HG03460 (cell line): ENCODE results near the gene DDX41.

Experiments
- ATAC-seq: cut with Tn5 transposase; IDR thresholded peaks from one replicate; pipeline ENCODE4 v1.9.1; 2021; ENCODE audit not compliant: unreplicated experiment

The DDX41 gene

DNA sequence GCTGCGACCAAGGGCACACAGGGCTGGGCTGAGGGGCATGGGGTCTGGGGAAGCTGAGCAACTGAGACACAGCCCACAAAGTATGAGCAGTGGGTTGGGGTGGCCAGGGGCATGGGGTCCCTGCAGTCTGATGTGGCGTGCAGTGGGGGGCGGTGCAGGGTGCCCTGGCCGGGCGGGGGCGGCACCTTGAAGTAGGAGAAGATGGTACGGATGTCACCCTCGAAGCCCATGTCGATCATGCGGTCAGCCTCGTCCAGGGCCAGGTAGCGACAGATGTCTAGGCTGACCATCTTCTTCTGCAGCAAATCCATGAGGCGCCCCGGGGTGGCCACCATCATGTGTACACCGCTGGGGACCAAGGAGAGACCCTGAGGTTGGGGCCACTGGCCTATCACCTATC, 3.3 kb downstream of the DDX41 start:
- ATAC-seq, result no peak

DNA sequence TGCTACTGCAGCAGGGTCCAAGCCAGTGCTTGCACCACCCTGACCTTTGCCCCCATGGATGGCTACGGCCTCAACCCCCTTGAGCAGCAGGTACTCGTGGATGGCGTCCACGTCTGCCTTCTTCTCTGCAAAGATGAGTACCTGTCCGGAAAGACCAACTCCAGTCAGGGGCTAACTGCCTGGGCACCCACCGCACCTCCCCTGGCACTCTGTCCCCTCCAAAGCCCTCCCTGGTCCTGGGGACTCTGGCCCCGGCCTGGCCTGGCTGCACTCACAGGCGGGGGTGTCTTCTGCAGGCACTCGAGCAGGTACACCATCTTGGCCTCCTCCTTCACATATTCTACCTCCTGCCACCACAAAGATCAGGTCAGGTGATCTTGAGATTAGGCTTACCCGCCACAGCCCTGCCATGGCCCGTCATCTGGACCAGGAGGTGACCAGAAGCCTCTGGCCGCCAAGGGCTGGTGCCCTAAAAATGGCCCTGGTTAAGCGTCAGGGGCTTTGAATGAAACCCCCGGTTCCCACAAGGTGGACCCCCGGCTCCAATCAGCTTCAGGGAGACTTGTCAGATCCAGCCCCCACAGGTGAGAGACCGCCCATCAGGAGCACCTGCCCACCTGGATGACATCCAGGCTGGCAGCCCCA, 3.9 kb downstream of the DDX41 start:
- no peak for ATAC-seq

DNA sequence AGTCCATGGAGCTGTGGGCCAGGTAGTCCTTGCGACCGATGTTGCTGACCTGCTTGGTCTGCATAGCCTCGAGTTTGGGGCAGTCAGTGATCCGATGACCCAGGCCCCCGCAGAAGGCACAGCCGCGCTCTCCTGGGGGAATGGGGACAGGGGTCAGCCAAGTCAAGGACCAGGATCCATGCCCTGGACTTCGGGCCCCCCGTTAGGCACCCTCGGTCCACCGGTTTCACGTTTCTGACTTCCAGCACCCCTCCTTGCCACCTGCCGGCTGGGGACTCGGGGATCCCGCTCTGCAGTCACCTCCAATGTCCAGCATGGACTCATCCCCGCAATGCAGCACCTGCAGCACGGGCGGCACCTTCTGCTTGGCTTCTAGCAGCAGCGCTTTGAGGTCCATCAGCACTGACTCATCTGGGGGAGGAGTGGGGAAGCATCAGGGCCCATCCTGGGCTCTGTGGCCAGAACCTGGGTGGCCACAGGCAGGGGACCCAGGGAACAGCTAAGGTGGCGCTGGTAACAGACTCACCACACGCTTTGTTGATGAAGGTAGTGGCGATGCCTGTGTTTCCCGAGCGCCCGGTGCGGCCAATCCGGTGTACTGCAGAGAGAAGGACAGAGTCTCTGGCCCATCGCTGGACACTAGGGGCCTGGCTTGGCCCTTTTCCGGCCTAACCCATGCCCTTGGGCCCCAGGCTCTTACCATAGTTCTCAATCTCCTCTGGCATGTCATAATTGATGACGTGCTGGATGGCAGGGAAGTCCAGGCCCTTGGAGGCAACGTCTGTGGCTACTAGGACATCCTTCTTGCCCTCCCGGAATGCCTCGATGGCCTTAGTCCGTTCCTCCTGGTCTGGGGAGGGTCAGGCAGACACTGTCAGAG, 4.7 kb downstream of the DDX41 start:
- ATAC-seq, result no peak

DNA sequence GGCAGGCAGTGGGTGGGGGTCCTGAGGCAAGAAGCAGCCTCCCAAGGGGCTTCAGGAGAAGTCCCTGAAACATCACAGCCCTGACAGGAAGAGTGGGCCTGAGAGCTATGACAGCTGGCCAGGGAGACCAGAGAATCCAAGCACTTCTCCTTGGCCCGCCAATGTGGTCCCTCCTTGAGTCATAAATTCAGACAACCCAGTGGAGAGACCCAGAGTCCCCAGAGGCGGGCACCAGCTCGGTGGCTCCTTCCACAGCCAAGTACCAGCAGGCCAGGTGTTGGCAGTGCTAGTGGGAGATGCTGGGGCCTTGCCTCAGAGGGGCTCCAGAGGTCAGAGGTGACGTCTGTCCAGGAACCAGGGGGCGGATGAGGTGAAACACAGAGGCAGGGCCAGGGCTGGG, 5.6 kb downstream of the DDX41 start:
- ATAC-seq, result no peak

GRCh38 chr5:177510567-177511053, 6.2 kb downstream of the DDX41 start:
- peak; percentile 47 for ATAC-seq

DNA sequence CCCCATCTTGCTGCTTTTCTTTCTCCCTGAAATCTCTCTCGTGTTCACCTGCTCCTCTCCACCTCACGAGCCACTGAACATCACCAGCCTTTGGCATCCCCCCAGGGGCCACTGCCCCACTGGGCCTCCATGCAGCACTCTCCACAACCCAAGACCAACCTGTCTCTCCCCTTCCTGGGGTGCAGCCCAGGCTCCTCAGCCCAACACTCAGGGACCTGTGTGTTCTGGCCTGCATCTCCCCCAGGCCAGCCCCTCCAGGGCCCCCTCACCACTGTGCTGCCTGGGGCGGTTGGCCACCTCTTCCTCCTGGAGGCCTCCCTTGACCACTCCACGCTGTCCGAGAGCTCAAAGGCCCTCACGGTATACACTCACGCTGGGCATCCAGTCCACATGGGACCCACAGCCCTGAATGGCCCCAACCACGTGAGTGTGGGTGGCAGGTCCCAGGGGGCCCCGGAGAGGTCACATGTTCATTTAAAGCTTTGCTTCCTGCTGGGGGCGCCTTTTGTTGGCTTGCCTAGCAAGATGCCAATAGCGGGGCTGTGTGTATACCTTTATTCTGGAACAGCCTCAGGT, 6.7 kb downstream of the DDX41 start:
- peak; percentile 39 for ATAC-seq

GRCh38 chr5:177509381-177509951, 7.3 kb downstream of the DDX41 start, which contains the start of gene DOK3:
DOK3 (minus strand) TSS chr5:177509826; CDS start chr5:177509540, 286 bp downstream.
- ATAC-seq, result peak; percentile 33

DNA sequence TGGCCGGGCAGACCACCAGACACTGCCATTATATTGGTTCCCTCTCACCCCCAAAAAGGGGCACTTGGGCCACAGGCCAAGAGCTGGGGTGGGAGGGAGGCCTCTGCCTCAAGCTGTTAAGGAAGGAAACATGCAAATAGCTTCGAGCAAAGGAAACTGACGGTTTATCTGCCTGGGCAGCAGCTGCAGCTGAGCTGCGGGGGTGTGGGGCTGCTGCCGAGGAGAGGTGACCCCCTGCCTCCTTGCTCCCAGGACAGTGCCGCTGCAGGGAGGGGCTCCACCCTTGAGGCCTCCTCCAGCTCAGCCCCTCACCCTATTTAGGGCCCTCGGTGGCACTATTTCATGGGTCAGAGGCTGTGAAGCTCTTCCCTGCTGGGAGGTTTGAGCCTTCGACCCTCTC, 7.9 kb downstream of the DDX41 start:
- peak; percentile 33 for ATAC-seq

DNA sequence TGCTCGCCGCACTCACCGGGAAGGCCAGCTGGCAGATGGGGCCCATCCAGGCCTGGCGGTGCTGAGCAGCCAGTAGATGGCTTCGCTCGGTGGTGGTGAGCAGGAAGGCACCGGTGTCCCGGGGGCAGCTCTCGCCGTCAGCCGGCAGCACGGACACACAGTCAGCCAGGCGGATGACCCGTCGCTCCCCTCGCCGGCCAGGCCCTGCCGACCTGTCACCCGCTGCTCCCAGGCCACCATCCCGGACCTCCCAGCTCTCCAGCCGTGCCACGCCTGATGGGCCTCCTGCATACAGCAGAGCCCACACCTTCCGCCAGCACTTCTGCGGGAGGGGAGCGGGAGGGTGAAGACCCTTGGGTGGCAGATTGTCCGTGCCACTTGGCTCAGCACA, 8.5 kb downstream of the DDX41 start:
- ATAC-seq, result no peak

- no peak for ATAC-seq
Measured at GRCh38 chr5:177507596-177508220, 9.1 kb downstream of the DDX41 start.

GRCh38 chr5:177507165-177507564, 9.6 kb downstream of the DDX41 start:
- no peak for ATAC-seq

- no peak for ATAC-seq
Measured at GRCh38 chr5:177505075-177505474, 11.7 kb downstream of the DDX41 start.

DNA sequence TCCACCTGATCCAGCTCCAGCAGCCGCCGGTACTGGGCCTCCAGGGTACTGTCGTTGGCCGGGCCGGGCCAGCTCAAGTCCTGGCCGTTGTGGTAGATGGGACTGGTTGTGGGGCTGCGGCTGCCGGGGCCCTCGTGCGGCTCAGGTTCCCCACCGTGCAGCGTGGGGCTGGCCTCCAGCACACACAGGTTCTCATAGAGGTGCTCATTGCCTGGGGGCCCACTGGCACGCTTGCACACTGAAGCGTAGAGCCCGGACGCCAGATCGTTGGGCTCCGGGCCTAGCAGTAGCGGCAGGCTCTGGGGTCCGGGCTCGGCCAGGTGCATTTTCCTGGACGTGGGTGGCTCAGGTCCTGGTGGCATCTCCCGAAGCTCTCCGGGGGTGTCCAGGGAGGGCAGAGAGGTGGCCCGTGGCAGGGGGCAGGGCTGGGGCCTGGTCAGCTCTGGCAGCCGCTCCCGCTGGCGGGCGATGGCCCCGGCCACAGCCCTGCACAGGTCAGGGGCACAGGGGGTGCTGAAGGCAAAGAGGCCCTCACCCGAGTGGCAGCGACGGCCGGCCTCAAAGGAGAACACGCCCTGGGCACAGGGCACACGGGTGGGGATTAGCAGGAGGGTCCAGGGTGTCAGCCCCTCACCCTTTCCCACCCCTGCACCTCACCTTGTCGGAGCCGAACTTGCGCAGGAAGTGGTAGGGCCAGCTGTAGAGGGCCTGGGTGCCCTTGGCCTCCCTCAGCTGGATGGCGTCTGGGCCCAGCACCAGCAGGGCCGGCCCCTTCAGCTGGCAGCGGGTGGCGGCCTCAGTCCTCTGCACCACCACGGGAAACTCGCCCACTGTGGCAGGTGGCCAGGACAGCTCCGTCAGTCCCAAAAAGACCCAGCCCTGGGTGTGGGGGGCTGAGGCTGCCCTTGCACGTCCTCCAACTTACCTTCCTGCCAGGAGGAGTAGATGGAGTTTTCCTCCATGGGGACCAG, 12.4 kb downstream of the DDX41 start:
- ATAC-seq, result no peak

DNA sequence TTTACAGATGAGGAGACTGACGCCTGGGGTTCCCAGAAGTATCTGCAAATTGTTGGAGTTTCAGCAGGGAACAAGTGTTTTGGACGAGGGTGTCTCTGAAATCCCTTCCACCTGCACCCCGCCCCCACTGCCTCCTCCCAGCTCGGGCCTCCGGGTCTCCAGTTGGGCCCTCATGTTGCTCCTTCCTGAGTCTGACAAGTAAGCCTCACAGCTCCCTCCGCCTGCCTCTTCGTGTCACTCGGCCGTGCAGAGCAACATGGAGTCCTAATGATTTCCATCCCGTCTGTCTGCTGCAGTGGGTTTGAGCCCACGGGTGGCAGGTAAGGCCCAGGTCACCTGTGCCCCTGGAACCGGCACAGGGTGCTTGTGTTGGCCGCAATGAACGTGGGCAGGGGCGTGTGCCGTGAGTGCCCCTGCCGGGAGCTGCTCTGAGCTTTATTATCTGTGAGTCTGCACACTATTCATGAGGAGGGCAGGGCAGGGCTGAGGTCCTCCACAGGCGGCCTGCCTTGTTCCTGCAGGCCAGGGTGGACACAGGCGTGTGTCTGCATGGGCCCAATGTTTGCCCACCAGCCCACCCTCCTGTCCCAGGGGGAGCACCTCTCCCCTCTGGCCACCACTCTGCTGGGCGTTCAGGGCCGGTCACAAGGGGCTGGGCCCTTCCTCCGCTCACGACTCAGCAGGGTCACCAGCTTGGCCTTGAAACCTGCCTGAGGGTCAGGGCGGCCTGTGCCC, 13.2 kb downstream of the DDX41 start:
- no peak for ATAC-seq

- ATAC-seq, result no peak
Measured at GRCh38 chr5:177502886-177503285, 13.9 kb downstream of the DDX41 start.

- ATAC-seq, result no peak
Measured at GRCh38 chr5:177501874-177502678, 14.7 kb downstream of the DDX41 start.

GRCh38 chr5:177500685-177501522, 15.9 kb downstream of the DDX41 start:
- no peak for ATAC-seq
